ENCODE measurements around the gene STRA6. TPM values are rescaled to one million over a fixed set of nuclear protein-coding genes. Genes with fewer than 3 reads are reported as not detected.
A peak's percentile ranks its signal among the peaks of the same experiment; 100 is the strongest.

Gene STRA6
- total and polyA plus RNA-seq, 2 of the 8 experiments (the other 6 are each of a cell fraction or from before 2014, with no cell fraction given), result 9.3 to 14.5 TPM

- H3K36me3 ChIP-seq (ENCODE audit: control insufficient read depth in 2 of 4, insufficient read depth in 4 of 4, low read length in 3 of 4), result no peaks in the 10 kb centered on the region
- H2BK15ac ChIP-seq (ENCODE audit: low read length), result peak overlapping the region; percentile 95; the same call in 1 of the 2 replicates
- peaks cover 0 to 12% (median 7%) of the 10 kb centered on the region in 4 experiments; a peak in 6 of 7 replicates for H3K27me3 ChIP-seq (replicated peaks in 1 of 4; ENCODE audit: control insufficient read depth in 3 of 4, extremely low read depth in 1 of 4, insufficient read depth in 3 of 4, low read length in 3 of 4)
- H3K27ac ChIP-seq (ENCODE audit: low read depth, low read length), result no peak overlapping the region
- H3K56ac ChIP-seq (replicated peaks; ENCODE audit: insufficient read length, low read depth, low read length), result no peak overlapping the region
- no peak overlapping the region for H3K4me3 ChIP-seq (ENCODE audit: extremely low read depth in 1 of 4, insufficient read depth in 2 of 4, low read depth in 3 of 4, low read length in 4 of 4)
- H3K23me2 ChIP-seq (ENCODE audit: low read depth, low read length), result peaks cover 2% of the 10 kb centered on the region
- H3K9me3 ChIP-seq (ENCODE audit: insufficient read depth in 2 of 2, low read depth in 1 of 2, low read length in 1 of 2), result no peaks in the 10 kb centered on the region
- H2BK120ac ChIP-seq (replicated peaks; ENCODE audit: low read depth, low read length), result peak overlapping the region; percentile 39
- no peak for FAIRE-seq
- no peak for DNase-seq (ENCODE audit: low read depth in 1 of 2, low spot score in 2 of 2)
- peak overlapping the region; percentile 97 for H2AK5ac ChIP-seq (ENCODE audit: low read depth, low read length)
- peak overlapping the region; percentile 98; the same call in 1 of the 2 replicates for H2BK12ac ChIP-seq (ENCODE audit: low read depth, low read length)
- peak overlapping the region; percentile 71 for H4K91ac ChIP-seq (replicated peaks; ENCODE audit: insufficient read length, low read length)
- ChIA-PET CTCF (ENCODE audit: partially characterized antibody) (interaction anchor here (0.8 to 2.7 kb wide), 8 partner anchors 8 to 95 kb away, joined by 3 to 8 read pairs (median 4); no protein-coding TSS in a partner anchor), POLR2A (ENCODE audit: partially characterized antibody) (interaction anchor here (1.2 to 7.0 kb wide), 6 partner anchors 9 to 84 kb away, joined by 3 to 58 read pairs (median 4); partner anchors contain the start of gene STRA6)
- no peaks in the 10 kb centered on the region for H3K79me2 ChIP-seq (ENCODE audit: control insufficient read depth in 1 of 2, insufficient read depth in 2 of 2, low read length in 2 of 2)
- peak overlapping the region; percentile 64 for H3K18ac ChIP-seq (ENCODE audit: extremely low read depth, low read length)
- no peak overlapping the region for H4K8ac ChIP-seq (ENCODE audit: extremely low read depth, insufficient read depth, low read length)
- H2BK20ac ChIP-seq (ENCODE audit: low read length), result peak overlapping the region; percentile 74; the same call in 1 of the 2 replicates
- H3K14ac ChIP-seq (ENCODE audit: insufficient read length), result no peak overlapping the region
- H4K5ac ChIP-seq (ENCODE audit: insufficient read length, low read depth, low read length), result no peak overlapping the region
- no peaks in the 10 kb centered on the region for H3K79me1 ChIP-seq (ENCODE audit: low read depth, low read length)
- H2AFZ ChIP-seq (ENCODE audit: low read length), result no peak overlapping the region
- H3K4ac ChIP-seq (replicated peaks; ENCODE audit: insufficient read length, low read depth, low read length), result peak overlapping the region; percentile 89
- no peak overlapping the region for H3K9ac ChIP-seq (replicated peaks in 1 of 4; ENCODE audit: extremely low read depth in 1 of 4, low read depth in 3 of 4, low read length in 3 of 4)
- peaks cover 35 to 57% (median 47%) of the 10 kb centered on the region in 4 experiments for H3K4me1 ChIP-seq (replicated peaks in 1 of 4; ENCODE audit: control insufficient read depth in 3 of 4, insufficient read depth in 4 of 4, low read length in 3 of 4)
- H2BK5ac ChIP-seq (ENCODE audit: low read depth, low read length), result peak overlapping the region; percentile 93
- 83% methylated on average over 9 of the region's 9 CpGs; no CpG with 5 or more reads in 1 of the 2 experiments for WGBS, 2 experiments (ENCODE audit: extremely low coverage in 1 of 2, insufficient coverage in 1 of 2, insufficient read length in 1 of 2, insufficient replicate concordance in 2 of 2, low coverage in 1 of 2, low lambda C conversion rate in 2 of 2, missing lambda C conversion rate in 1 of 2)
- H3K23ac ChIP-seq (ENCODE audit: insufficient read length), result no peak overlapping the region
- no peaks in the 10 kb centered on the region for H4K20me1 ChIP-seq (replicated peaks in 1 of 2; ENCODE audit: control insufficient read depth in 1 of 2, insufficient read depth in 2 of 2, low read length in 2 of 2)
- H3K4me2 ChIP-seq (ENCODE audit: insufficient read depth in 1 of 2, low read depth in 2 of 2, low read length in 2 of 2), result no peak overlapping the region
- TF ChIP-seq JUN (IDR thresholded peaks at IDR 0.05; ENCODE audit: low read depth, low read length), result no peak
- TF ChIP-seq ATF2 (IDR thresholded peaks at IDR 0.05; ENCODE audit: low read length), result no peak
These were observed 9.9 kb upstream of the STRA6 start for GRCh38 chr15:74212494-74212893.

Measured in H1 (cell line).